Stromal cell of bone marrow (primary cell): ENCODE data around the gene CD151.
A peak's percentile ranks its signal among the peaks of the same experiment; 100 is the strongest.

ENCODE experiments used
- DNase-seq: peaks from one replicate; pipeline ENCODE4 v3.0.0-alpha.2; 2012; ENCODE audit warnings: low read depth

Gene CD151

GRCh38 chr11:829176-829846 is 3.4 kb upstream of the CD151 start:
- DNase-seq: no peak

- DNase-seq: no peak
These were observed 2.9 kb upstream of the CD151 start for GRCh38 chr11:829847-830294.

GRCh38 chr11:830295-831117 is 2.2 kb upstream of the CD151 start:
- no peak for DNase-seq

GRCh38 chr11:831118-831864 is 1.5 kb upstream of the CD151 start:
- DNase-seq: no peak

GRCh38 chr11:831961-832528 is 707 bp upstream of the CD151 start:
- no peak for DNase-seq

GRCh38 chr11:833114-833791 is 501 bp downstream of the CD151 start:
- DNase-seq: no peak

GRCh38 chr11:833849-834311 is 1.1 kb downstream of the CD151 start:
- no peak for DNase-seq

- DNase-seq: no peak
These were observed 1.9 kb downstream of the CD151 start for GRCh38 chr11:834371-835316.

GRCh38 chr11:836274-836673 is 3.5 kb downstream of the CD151 start:
- DNase-seq: no peak

GRCh38 chr11:836700-837099 is 3.9 kb downstream of the CD151 start:
- no peak for DNase-seq

- DNase-seq: no peak
These were observed 4.6 kb downstream of the CD151 start for GRCh38 chr11:837189-837989.

GRCh38 chr11:837990-838307 is 5.2 kb downstream of the CD151 start:
- DNase-seq: no peak

GRCh38 chr11:838441-839279 is 5.9 kb downstream of the CD151 start:
- no peak for DNase-seq

GRCh38 chr11:839280-839623 is 6.5 kb downstream of the CD151 start:
- DNase-seq: no peak

- DNase-seq: no peak
These were observed 7.3 kb downstream of the CD151 start for GRCh38 chr11:839875-840617.

GRCh38 chr11:841981-842369 is 9.2 kb downstream of the CD151 start:
- no peak for DNase-seq

- peak; percentile 75 for DNase-seq
These were observed 9.7 kb downstream of the CD151 start, which contains the start of the genes POLR2L and TSPAN4 for GRCh38 chr11:842370-843002. Gene POLR2L (minus strand): TSS chr11:842529. CDS start chr11:842508, 21 bp downstream. Gene TSPAN4 (plus strand): TSS chr11:842852. CDS start chr11:850305, 7,453 bp downstream.
